ENCODE results near the gene NXN. TPM values are rescaled to one million over a fixed set of nuclear protein-coding genes. Genes with fewer than 3 reads are reported as not detected.

NXN gene
- polyA plus RNA-seq, 1 donor from 2014 or later, result 14.8 TPM

GRCh38 chr17:1006054-1006453 is 26.5 kb upstream of the NXN start:
- Histone ChIP-seq H4K20me1 (ENCODE audit: insufficient read depth) (no peaks in the 10 kb centered on the region), H3K4me3 (ENCODE audit: low read length) (no peak overlapping the region), H3K27me3 (ENCODE audit: insufficient read depth, low read depth, low read length) (no peaks in the 10 kb centered on the region), H3K36me3 (ENCODE audit: insufficient read depth, low read length) (no peaks in the 10 kb centered on the region), H3K4me2 (ENCODE audit: low read length) (no peak overlapping the region), H3F3A (ENCODE audit: insufficient read depth, low read length, poor library complexity, severe bottlenecking) (no peaks in the 10 kb centered on the region), H3K9me3 (ENCODE audit: low read length) (no peaks in the 10 kb centered on the region), H3K9me2 (ENCODE audit: insufficient read depth, low read length) (no peaks in the 10 kb centered on the region), H3K27ac (ENCODE audit: low read length) (no peak overlapping the region), H2AFZ (ENCODE audit: low read depth, low read length) (no peak overlapping the region), H3K9ac (ENCODE audit: low read length) (no peak overlapping the region), H3K79me2 (replicated peaks; ENCODE audit: insufficient read depth, low read length) (no peaks in the 10 kb centered on the region)
- TF ChIP-seq MXI1 (conservative IDR thresholded peaks at IDR 0.05; ENCODE audit: poor library complexity, severe bottlenecking), result no peak
- no peak for TF ChIP-seq REST (IDR thresholded peaks at IDR 0.05; ENCODE audit: borderline replicate concordance)
- TF ChIP-seq TAF1 (IDR thresholded peaks at IDR 0.05; ENCODE audit: low read depth), result no peak
- no peak for TF ChIP-seq RAD21 (conservative IDR thresholded peaks at IDR 0.05)
- no peak for TF ChIP-seq POLR2AphosphoS5 (IDR thresholded peaks at IDR 0.05)
- TF ChIP-seq EP300 (conservative IDR thresholded peaks at IDR 0.05; ENCODE audit: poor library complexity, severe bottlenecking), result no peak
- no peak for TF ChIP-seq EZH2 (IDR thresholded peaks at IDR 0.05; ENCODE audit: borderline replicate concordance, insufficient read depth, low read length, poor library complexity, severe bottlenecking)
- TF ChIP-seq CTCF (IDR thresholded peaks at IDR 0.05; ENCODE audit: poor library complexity, severe bottlenecking), result no peak
- no peak for TF ChIP-seq SMC3 (conservative IDR thresholded peaks at IDR 0.05; ENCODE audit: poor library complexity)

- Histone ChIP-seq H3F3A (ENCODE audit: insufficient read depth, low read length, poor library complexity, severe bottlenecking) (no peaks in the 10 kb centered on the region), H3K9me2 (ENCODE audit: insufficient read depth, low read length) (no peaks in the 10 kb centered on the region), H2AFZ (ENCODE audit: low read depth, low read length) (no peak overlapping the region), H3K4me2 (ENCODE audit: low read length) (no peak overlapping the region), H3K36me3 (ENCODE audit: insufficient read depth, low read length) (no peaks in the 10 kb centered on the region), H3K27me3 (ENCODE audit: insufficient read depth, low read depth, low read length) (no peaks in the 10 kb centered on the region), H3K79me2 (replicated peaks; ENCODE audit: insufficient read depth, low read length) (no peaks in the 10 kb centered on the region), H3K9ac (ENCODE audit: low read length) (no peak overlapping the region), H3K4me3 (ENCODE audit: low read length) (no peak overlapping the region), H3K27ac (ENCODE audit: low read length) (no peak overlapping the region), H3K9me3 (ENCODE audit: low read length) (no peaks in the 10 kb centered on the region), H4K20me1 (ENCODE audit: insufficient read depth) (no peaks in the 10 kb centered on the region)
- TF ChIP-seq EZH2 (IDR thresholded peaks at IDR 0.05; ENCODE audit: borderline replicate concordance, insufficient read depth, low read length, poor library complexity, severe bottlenecking), result no peak
- TF ChIP-seq RAD21 (conservative IDR thresholded peaks at IDR 0.05), result no peak
- no peak for TF ChIP-seq POLR2AphosphoS5 (IDR thresholded peaks at IDR 0.05)
- no peak for TF ChIP-seq SMC3 (conservative IDR thresholded peaks at IDR 0.05; ENCODE audit: poor library complexity)
- no peak for TF ChIP-seq TAF1 (IDR thresholded peaks at IDR 0.05; ENCODE audit: low read depth)
- TF ChIP-seq REST (IDR thresholded peaks at IDR 0.05; ENCODE audit: borderline replicate concordance), result no peak
- TF ChIP-seq MXI1 (conservative IDR thresholded peaks at IDR 0.05; ENCODE audit: poor library complexity, severe bottlenecking), result no peak
- TF ChIP-seq CTCF (IDR thresholded peaks at IDR 0.05; ENCODE audit: poor library complexity, severe bottlenecking), result no peak
- TF ChIP-seq EP300 (conservative IDR thresholded peaks at IDR 0.05; ENCODE audit: poor library complexity, severe bottlenecking), result no peak
These were observed 25.9 kb upstream of the NXN start for GRCh38 chr17:1005361-1005946.
